Measurements from ENCODE around the gene NUP210L.
"Not testable (repeated sequence)": the region's sequence is repeated elsewhere in the genome, so short reads cannot be mapped to it uniquely, and the experiment has no call there.

The NUP210L gene

GRCh38 chr1:154151311-154151710 lies 3.6 kb downstream of the NUP210L start:
- no peak for TF ChIP-seq ZFX (IDR thresholded peaks at IDR 0.05)
- TF ChIP-seq CTCF (conservative IDR thresholded peaks at IDR 0.05), result no peak

GRCh38 chr1:154148807-154149206 lies 6.1 kb downstream of the NUP210L start:
- no peak overlapping the region for H3K27ac ChIP-seq
- TF ChIP-seq ZFX (IDR thresholded peaks at IDR 0.05), result no peak
- no peak for TF ChIP-seq CTCF (conservative IDR thresholded peaks at IDR 0.05)

More at GRCh38 chr1:154151311-154151710, 3.6 kb downstream of the NUP210L start:
- H3K27ac ChIP-seq, result no peak overlapping the region

- not testable (repeated sequence) for H3K27ac ChIP-seq
Observed at GRCh38 chr1:154147505-154147904, 7.4 kb downstream of the NUP210L start.

GRCh38 chr1:154145986-154146385 lies 8.9 kb downstream of the NUP210L start:
- TF ChIP-seq ZFX (IDR thresholded peaks at IDR 0.05), result no peak
- TF ChIP-seq CTCF (conservative IDR thresholded peaks at IDR 0.05), result peak; percentile 76

DNA sequence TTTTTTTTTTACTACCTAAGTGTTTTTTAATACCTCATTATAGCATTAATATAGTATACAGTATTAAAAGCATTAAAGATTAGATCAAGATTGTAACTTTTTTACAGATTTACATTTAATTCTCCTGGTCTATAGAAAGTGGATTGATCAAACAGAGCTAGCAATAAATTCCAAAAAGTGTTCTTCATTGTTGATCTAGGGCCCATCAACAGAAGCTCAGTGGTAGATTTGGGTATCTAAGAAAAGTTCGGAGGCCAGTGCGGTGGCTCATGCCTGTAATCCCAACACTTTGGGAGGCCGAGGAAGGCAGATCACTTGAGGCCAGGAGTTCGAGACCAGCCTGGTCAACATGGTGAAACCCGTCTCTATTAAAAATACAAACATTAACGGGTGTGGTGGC lies 12.5 kb downstream of the NUP210L start:
- H3K27ac ChIP-seq, result peak overlapping the region; percentile 97
- TF ChIP-seq CTCF (conservative IDR thresholded peaks at IDR 0.05) (no peak), ZFX (IDR thresholded peaks at IDR 0.05) (no peak)

More at GRCh38 chr1:154145986-154146385, 8.9 kb downstream of the NUP210L start:
- H3K27ac ChIP-seq, result no peak overlapping the region

DNA sequence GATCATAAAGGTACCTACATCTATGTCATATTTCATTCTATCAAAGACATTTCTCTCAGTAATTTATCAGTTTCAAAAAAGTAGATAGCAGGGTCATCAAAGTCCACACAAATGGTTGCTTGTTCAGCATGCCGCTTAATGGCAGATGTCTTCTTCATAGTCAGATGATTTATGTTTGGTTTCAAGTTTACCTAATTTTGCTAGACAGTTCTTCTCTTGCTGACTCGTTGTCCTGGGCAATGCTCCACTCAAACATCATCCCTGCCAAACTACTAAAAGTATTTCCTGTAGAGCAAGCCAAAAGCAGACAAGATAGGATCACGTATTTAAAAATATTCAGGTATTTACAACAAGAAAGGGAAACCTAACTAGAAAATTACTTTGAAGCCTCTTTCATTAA lies 13.6 kb downstream of the NUP210L start:
- H3K27ac ChIP-seq, result peak overlapping the region; percentile 97
- no peak for TF ChIP-seq ZFX (IDR thresholded peaks at IDR 0.05)
- no peak for TF ChIP-seq CTCF (conservative IDR thresholded peaks at IDR 0.05)

DNA sequence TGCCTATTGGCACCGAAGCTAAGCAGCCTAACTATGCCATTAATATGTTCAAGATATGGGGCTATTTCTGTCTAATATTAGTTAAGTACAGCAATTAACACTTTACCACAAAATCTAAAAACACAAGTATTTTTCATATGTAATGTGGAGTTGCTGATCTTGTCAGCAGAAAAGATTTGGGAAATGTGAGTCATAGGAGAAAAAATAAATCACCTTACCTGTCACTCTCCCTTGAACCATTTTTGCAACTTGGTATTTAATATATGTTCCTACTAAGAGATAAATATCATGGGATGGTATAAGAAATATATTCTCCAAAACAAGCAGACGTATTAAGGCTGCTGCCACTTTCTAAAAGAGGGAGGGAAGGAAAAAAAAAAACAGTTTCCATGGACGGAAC lies 17.0 kb downstream of the NUP210L start:
- H3K27ac ChIP-seq, result no peak overlapping the region

More for the DNA sequence above, 17.0 kb downstream of the NUP210L start:
- no peak for TF ChIP-seq ZFX (IDR thresholded peaks at IDR 0.05)
- TF ChIP-seq CTCF (conservative IDR thresholded peaks at IDR 0.05), result no peak

All from C4-2B (cell line).